SK-MEL-5 (cell line): Measurements from ENCODE around the gene PRKCE. TPM values are rescaled to one million over a fixed set of nuclear protein-coding genes. Genes with fewer than 3 reads are reported as not detected.
"Not testable (repeated sequence)": the region's sequence is repeated elsewhere in the genome, so short reads cannot be mapped to it uniquely, and the experiment has no call there.

Experiments used
- DNase-seq: peaks from one replicate; pipeline ENCODE4 v3.0.0-alpha.2; 2016; ENCODE audit warnings: low read depth, low spot score
- in situ Hi-C: cut with HindIII; loops from 2 replicates; pipeline ENCODE4 v1.10.0; 2016; ENCODE audit warnings: low sequenced_read_pairs, high pct_unique_total_duplicates, low pct_unique_long_range_greater_than_20kb
- total RNA-seq: library from RNA; depleted of rRNA; stranded (reverse); fragments of >200 nt; shearing (Covaris generic); gene quantifications from 2 replicates; pipeline ENCODE4 v1.2.3, GENCODE V29; 2014

Gene PRKCE
- total RNA-seq, 1 experiment from 2014 or later = 22.9 TPM

DNA sequence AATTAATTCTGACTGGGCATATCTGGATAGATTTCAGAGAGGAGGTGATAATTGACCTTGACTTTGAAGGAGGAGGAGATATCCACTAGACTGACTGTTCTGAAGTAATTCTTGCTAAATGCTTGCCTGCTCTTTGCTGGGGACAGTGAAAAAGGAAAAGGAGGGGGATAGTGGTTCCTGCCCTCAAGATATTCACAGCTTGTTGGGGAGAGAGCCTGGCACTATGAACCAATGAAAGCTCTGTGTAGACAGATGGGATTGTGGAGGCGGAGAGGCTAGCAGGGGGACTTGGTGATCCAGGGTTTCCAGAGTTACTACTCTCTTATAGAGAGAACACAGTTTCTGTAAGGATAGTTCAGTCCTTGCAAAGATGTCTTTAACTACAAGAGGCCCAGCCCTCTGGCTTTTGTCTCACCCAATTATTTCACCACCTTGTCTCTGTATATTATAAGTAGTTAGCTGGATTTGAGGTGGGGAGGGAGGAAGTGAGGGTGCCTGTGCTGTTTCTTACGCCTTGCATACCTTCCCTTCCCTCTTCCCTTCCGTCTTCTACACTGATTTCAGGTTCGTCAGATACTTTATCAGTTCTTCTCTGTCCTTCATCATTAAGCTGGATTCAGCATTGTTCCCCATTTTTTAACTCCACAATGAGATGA is 190.4 kb downstream of the PRKCE start:
- DNase-seq = no peak
- in situ Hi-C loops = no loop called here

DNA sequence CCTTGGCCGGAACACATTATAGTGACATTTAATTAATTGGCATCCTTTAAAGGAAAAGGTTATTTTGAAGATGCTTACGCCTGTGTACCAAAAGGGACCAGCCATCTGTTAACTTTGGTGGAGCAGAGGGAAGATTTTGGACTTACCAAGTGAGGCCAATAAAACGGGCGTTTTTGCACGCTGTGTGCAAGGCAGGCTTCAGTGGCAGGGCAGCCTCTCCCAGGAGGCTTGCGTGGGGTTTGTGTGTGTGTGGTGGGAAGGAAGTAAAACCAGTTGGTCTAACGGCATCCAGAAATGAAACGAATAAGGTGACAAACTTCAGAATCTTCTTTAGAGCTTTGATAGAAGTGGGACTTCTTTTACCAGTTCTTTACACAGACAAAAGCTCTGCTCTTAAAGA is 191.7 kb downstream of the PRKCE start:
- in situ Hi-C loops = no loop called here
- no peak for DNase-seq

- DNase-seq = no peak
- in situ Hi-C loops = no loop called here
These were observed 193.5 kb downstream of the PRKCE start for GRCh38 chr2:45844796-45845457.

DNA sequence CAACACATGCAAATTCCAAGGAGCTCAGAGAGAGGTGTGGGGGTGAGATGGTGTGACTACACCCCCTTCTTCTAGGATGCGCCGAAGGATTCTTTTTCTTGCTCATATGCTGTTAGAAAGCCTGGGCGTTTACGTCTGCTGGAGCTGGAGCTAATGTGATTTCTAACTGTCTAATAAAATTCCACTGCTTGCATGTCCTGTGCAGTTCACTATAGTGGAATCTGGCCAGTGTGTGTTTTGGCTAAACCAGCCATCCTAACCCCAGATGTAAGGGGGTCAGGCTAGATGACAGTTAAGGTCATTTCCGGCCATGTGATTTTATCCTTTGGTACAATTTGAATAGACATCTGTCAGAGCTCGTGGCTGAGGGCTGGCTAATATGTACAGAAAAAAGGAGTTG is 194.1 kb downstream of the PRKCE start:
- no peak for DNase-seq
- in situ Hi-C loops = no loop called here

DNA sequence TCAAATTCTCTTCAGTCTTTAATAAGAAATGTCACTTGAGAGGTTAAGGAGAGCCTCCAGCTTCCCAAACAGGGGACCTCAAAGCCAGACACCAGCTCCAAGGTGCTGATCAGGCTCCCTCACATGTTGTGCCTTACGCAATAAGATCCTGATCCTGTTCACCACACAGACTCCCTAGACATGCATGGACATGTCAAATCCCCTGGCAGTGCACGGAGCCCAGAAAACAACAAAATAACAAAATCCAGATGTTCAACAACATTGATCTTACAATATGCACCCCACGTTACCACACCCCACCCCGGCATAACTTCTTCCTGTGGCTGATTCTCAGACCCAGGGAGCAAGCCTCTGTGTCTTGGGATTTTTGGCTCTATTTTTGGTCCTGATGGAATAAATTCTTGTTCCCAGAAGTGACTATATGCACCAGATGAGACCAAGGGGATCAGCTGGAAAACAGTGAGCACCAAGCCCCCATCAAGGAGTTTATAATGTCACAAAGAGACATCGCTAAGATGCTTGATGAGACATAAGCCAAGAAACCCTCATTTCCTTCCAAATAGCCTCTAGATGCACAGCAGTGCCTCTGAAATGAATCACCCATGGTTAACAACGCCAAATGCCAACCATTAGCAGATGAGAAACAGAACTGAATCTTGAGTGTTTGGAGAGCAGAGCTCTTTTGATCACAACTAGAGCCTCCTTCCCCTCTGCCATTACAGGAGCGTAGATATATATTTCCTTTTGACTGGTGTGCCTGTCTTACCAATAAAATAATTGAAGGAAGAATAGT is 198.2 kb downstream of the PRKCE start:
- in situ Hi-C loops = loop anchor here (10.0 kb wide), 1 partner anchor 85 kb away; no protein-coding TSS in a partner anchor

GRCh38 chr2:45850558-45850957 is 199.1 kb downstream of the PRKCE start:
- in situ Hi-C loops = loop anchor here (10.0 kb wide), 1 partner anchor 86 kb away; no protein-coding TSS in a partner anchor
- DNase-seq = no peak

More for the DNA sequence above, 198.2 kb downstream of the PRKCE start:
- no peak for DNase-seq

- in situ Hi-C loops = loop anchor here (10.0 kb wide), 1 partner anchor 86 kb away; no protein-coding TSS in a partner anchor
- no peak for DNase-seq
These were observed 199.6 kb downstream of the PRKCE start for GRCh38 chr2:45851111-45851510.

DNA sequence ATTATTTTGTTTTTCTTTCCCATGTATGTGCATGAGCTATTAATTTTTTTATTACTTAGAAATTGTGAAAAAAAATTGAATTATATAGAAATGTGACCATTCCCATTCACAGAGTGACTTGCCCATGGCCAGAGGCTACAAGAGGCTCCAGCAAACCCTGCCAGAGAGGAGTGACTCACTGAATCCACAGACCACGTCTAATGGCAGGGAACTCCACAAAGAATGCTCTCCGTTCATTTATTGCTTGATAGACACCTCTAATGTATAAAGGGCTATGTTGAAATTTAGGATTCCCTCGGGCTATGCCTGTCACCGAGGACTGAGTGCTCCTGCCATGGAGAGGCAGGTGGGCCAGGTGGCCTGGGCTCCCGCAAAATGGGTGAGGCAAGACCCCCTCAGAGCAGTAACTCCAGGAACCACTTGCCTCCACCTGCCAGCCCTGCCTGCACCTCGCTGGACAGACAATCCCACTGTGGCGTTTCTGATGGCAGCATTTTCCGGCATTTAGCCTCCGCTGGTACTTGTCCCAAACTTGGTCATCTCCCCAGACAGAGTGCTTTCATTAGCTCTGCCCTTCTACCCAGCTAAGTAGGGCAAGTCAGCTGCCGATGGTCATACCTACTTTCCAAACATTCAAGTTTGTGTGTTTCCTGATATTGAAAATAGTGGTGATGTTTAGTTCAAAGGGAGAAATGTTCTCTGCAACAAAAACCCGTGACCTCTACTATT is 200.3 kb downstream of the PRKCE start:
- in situ Hi-C loops = loop anchor here (10.0 kb wide), 1 partner anchor 87 kb away; no protein-coding TSS in a partner anchor
- peak; percentile 62 for DNase-seq

DNA sequence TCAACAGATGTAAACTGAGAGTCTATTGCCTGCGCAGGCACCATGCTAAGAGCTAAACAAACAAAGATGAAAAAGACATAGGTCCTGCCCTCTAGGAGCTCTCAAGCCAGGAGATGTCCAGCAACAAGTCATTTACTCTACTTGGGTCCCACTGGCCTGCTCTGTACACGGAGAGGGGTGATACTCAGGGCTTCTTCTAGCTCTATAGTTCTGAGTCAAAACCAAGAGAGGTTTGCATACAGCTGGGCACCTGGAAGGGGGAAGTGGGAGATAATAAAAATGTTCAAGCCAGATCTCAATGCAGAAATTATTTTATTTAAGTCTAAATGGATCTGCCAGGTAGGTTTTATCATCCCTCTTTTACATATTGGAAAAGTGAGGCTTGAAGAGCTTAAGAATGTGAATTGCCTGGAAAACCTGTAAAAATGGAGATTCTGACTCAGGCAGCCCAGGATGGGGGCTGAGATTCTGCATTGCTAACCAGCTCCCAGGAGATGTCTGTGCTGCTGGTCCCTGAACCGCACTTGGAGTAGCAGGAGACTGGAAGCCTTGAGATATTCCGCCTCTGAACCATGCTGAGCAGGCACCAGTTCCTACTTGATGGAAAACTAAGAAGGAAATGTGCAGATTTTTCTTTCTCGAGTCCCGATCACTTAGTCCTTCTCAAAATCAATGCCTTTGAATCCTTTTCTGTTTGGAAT is 201.1 kb downstream of the PRKCE start:
- DNase-seq = no peak
- in situ Hi-C loops = loop anchor here (10.0 kb wide), 1 partner anchor 88 kb away; no protein-coding TSS in a partner anchor

DNA sequence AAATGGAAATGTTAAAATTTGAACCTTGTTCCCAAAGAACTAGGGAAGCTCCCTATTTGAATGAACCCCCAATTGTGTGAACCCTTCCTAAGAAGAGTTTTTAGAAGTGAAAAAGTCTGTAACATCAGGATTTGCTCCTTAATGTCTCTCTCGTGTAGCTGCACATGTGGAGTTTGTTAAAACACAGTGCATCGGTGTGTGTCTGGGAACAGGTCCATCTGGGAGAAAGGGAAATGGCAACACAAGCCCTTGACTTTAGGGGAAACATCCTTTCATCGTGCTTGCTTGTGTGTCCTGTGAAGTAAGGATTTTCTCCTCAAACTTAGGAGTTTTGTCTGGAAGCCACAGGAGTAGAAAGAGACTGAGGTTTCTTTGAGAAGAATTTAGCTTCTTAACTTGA is 203.9 kb downstream of the PRKCE start:
- in situ Hi-C loops = loop anchor here (10.0 kb wide), 1 partner anchor 91 kb away; no protein-coding TSS in a partner anchor
- peak; percentile 52 for DNase-seq

DNA sequence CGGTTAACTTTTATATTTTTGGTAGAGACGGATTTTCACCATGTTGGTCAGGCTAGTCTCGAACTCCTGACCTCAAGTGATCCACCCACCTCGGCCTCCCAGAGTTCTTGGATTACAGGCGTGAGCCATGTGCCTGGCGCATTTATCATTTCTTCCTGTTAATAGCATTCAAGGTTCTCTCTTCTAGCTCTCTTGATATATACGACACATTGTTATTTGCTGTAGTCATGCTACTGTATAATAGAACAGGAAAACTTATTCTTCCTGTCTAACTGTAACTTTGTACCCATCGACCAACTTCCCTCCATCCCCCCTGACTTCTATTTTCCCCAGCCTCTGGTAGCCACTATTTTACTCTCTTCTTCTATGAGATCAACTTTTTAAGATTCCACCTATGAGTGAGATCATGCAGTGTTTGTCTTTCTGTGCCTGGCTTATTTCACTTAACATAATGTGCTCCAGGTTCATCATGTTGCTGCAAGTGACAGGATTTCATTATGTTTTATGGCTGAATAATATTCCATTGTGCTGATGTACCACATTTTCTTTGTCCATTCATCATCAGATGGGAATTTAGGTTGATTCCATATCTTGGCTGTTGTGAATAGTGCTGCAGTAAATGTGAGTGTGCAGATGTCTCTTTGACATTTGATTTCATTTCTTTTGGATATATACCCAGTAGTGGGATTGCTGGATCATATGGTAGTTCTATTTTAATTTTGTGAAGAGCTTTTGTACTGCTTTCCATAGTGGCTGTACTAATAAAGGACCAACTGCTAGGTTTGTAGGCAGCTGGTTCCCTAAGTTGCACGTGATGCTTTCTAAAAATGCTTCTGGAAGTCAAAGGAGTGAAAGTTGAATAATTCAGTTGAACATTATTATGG is 205.2 kb downstream of the PRKCE start:
- in situ Hi-C loops = loop anchor here (10.0 kb wide), 1 partner anchor 92 kb away; no protein-coding TSS in a partner anchor
- DNase-seq = peak; percentile 71

- no peak for DNase-seq
- in situ Hi-C loops = loop anchor here (10.0 kb wide), 1 partner anchor 92 kb away; no protein-coding TSS in a partner anchor
These were observed 205.8 kb downstream of the PRKCE start for GRCh38 chr2:45857275-45857609.

DNA sequence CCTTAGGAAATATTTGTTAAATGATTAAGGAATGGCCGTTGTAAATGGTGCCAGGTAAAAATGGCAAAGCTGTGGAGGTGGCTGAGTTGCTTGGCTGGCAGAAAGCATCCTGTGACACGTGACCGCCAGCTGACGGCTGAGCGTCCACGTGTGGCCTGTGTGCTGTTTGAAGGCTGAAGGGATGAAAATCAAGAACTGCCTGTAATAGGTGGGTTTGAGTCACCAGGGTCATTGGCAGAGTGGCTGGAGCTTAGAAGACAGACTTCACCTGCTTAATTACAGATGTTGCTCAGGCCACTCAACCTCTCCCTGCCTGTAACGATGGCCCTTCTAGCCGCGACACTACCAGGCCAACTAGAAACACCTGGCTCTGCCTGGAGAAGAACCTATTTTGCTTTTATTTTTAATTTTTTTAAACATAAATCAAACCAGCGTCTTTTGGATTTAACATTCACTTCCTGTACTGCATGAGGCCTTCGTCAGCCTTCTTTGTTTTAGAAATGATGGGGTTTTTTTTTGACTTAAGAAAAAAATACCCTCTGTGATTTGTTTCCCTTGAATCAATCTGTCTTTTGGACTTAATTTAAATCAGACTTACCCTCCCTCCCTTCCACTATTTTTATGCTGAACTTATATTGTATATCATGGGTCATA is 206.5 kb downstream of the PRKCE start:
- no peak for DNase-seq
- in situ Hi-C loops = loop anchor here (10.0 kb wide), 1 partner anchor 93 kb away; no protein-coding TSS in a partner anchor

DNA sequence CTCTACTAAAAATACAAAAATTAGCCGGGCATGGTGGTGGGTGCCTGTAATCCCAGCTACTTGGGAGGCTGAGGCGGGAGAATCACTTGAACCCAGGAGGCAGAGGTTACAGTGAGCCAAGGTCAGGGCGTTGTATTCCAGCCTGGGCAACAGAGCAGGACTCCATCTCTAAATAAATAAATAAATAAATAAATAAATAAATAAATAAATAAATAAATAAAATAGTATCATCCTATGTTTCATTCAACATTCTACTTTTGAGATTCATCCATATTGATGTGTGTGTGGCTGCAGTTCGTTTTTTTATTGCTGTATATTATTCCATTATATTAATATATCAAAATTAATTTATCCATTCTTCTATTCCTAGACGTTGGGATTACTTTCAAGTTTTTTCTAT is 207.4 kb downstream of the PRKCE start:
- in situ Hi-C loops = loop anchor here (10.0 kb wide), 1 partner anchor 94 kb away; no protein-coding TSS in a partner anchor

GRCh38 chr2:45859682-45860081 is 208.2 kb downstream of the PRKCE start:
- no peak for DNase-seq
- in situ Hi-C loops = loop anchor here (10.0 kb wide), 1 partner anchor 95 kb away; no protein-coding TSS in a partner anchor

More for the DNA sequence above, 207.4 kb downstream of the PRKCE start:
- DNase-seq = not testable (repeated sequence)
